ENCODE measurements around the gene DNASE2. TPM values are rescaled to one million over a fixed set of nuclear protein-coding genes. Genes with fewer than 3 reads are reported as not detected.

DNASE2 gene
- total RNA-seq, 1 experiment from 2014 or later: 22.7 TPM

- CTCF ChIA-PET: no interaction called here
- H3K36me3 ChIP-seq (ENCODE audit: insufficient read depth, low read length, poor library complexity, severe bottlenecking): no peaks in the 10 kb centered on the region
- no peak for DNase-seq (ENCODE audit: low spot score)
- peaks cover 9% of the 10 kb centered on the region for H3K4me1 ChIP-seq (ENCODE audit: insufficient read depth, low read length, poor library complexity, severe bottlenecking)
- intact Hi-C loops (cut with micrococcal nuclease; ENCODE audit: unreplicated experiment): no loop called here
- H3K4me3 ChIP-seq (ENCODE audit: low read depth, low read length, poor library complexity, severe bottlenecking): no peak overlapping the region
- no peaks in the 10 kb centered on the region for H3K9me3 ChIP-seq (ENCODE audit: low read depth, low read length, poor library complexity, severe bottlenecking)
- H3K27ac ChIP-seq (ENCODE audit: low read depth, low read length, poor library complexity, severe bottlenecking): no peak overlapping the region
- no peak for TF ChIP-seq CTCF (conservative IDR thresholded peaks at IDR 0.05; ENCODE audit: low read depth, low read length)
- no peak for TF ChIP-seq EZH2 (IDR thresholded peaks at IDR 0.05; ENCODE audit: borderline replicate concordance, low read depth, low read length, poor library complexity, severe bottlenecking)
- H3K27me3 ChIP-seq (replicated peaks; ENCODE audit: insufficient read depth, low read depth, low read length, poor library complexity): no peaks in the 10 kb centered on the region
- BruUV-seq (replicated peaks): no TSS peak
- POLR2A ChIA-PET (ENCODE audit: low non-redundant PET): no interaction called here
Measured at GRCh38 chr19:12865746-12866415, 15.4 kb downstream of the DNASE2 start.

GRCh38 chr19:12864721-12865715, 16.2 kb downstream of the DNASE2 start:
- no peak overlapping the region for H3K27ac ChIP-seq (ENCODE audit: low read depth, low read length, poor library complexity, severe bottlenecking)
- BruUV-seq (replicated peaks): no TSS peak
- CTCF ChIA-PET: interaction anchor here (0.7 kb wide), 1 partner anchor 13 kb away, joined by 6 read pairs; no protein-coding TSS in a partner anchor
- POLR2A ChIA-PET (ENCODE audit: low non-redundant PET): interaction anchor here (0.7 kb wide), 1 partner anchor 300 kb away, joined by 10 read pairs; no protein-coding TSS in a partner anchor
- H3K4me1 ChIP-seq (ENCODE audit: insufficient read depth, low read length, poor library complexity, severe bottlenecking): peaks cover 9% of the 10 kb centered on the region
- no peaks in the 10 kb centered on the region for H3K9me3 ChIP-seq (ENCODE audit: low read depth, low read length, poor library complexity, severe bottlenecking)
- intact Hi-C loops (cut with micrococcal nuclease; ENCODE audit: unreplicated experiment): no loop called here
- TF ChIP-seq CTCF (conservative IDR thresholded peaks at IDR 0.05; ENCODE audit: low read depth, low read length) (0 out of 2 replicates have a peak, but pooled peaks have one; percentile 18), EZH2 (IDR thresholded peaks at IDR 0.05; ENCODE audit: borderline replicate concordance, low read depth, low read length, poor library complexity, severe bottlenecking) (no peak)
- DNase-seq (ENCODE audit: low spot score): no peak
- no peaks in the 10 kb centered on the region for H3K27me3 ChIP-seq (replicated peaks; ENCODE audit: insufficient read depth, low read depth, low read length, poor library complexity)
- H3K4me3 ChIP-seq (ENCODE audit: low read depth, low read length, poor library complexity, severe bottlenecking): no peak overlapping the region
- no peaks in the 10 kb centered on the region for H3K36me3 ChIP-seq (ENCODE audit: insufficient read depth, low read length, poor library complexity, severe bottlenecking)

GRCh38 chr19:12864143-12864542, 17.1 kb downstream of the DNASE2 start:
- BruUV-seq (replicated peaks): no TSS peak
- ChIA-PET CTCF (interaction anchor here (0.7 to 1.0 kb wide), 2 partner anchors 12 to 17 kb away, joined by 3 to 6 read pairs; no protein-coding TSS in a partner anchor), POLR2A (ENCODE audit: low non-redundant PET) (interaction anchor here (0.7 kb wide), 2 partner anchors 17 to 301 kb away, joined by 7 to 10 read pairs; partner anchors contain the start of gene DNASE2)
- Histone ChIP-seq H3K36me3 (ENCODE audit: insufficient read depth, low read length, poor library complexity, severe bottlenecking) (no peaks in the 10 kb centered on the region), H3K27ac (ENCODE audit: low read depth, low read length, poor library complexity, severe bottlenecking) (no peak overlapping the region), H3K9me3 (ENCODE audit: low read depth, low read length, poor library complexity, severe bottlenecking) (no peaks in the 10 kb centered on the region), H3K4me1 (ENCODE audit: insufficient read depth, low read length, poor library complexity, severe bottlenecking) (peaks cover 9% of the 10 kb centered on the region), H3K4me3 (ENCODE audit: low read depth, low read length, poor library complexity, severe bottlenecking) (no peak overlapping the region), H3K27me3 (replicated peaks; ENCODE audit: insufficient read depth, low read depth, low read length, poor library complexity) (no peaks in the 10 kb centered on the region)
- TF ChIP-seq EZH2 (IDR thresholded peaks at IDR 0.05; ENCODE audit: borderline replicate concordance, low read depth, low read length, poor library complexity, severe bottlenecking) (no peak), CTCF (conservative IDR thresholded peaks at IDR 0.05; ENCODE audit: low read depth, low read length) (no peak)
- intact Hi-C loops (cut with micrococcal nuclease; ENCODE audit: unreplicated experiment): no loop called here
- no peak for DNase-seq (ENCODE audit: low spot score)

Measured in A673 (cell line).